ENCODE data around the gene SLC13A4.

The SLC13A4 gene

GRCh38 chr7:135761751-135762488 is 33.9 kb upstream of the SLC13A4 start:
- TF ChIP-seq CTCF (IDR thresholded peaks at IDR 0.05; ENCODE audit: low read length, missing control alignments) = no peak
- peak; percentile 44 for DNase-seq (ENCODE audit: low read depth)
- no peak overlapping the region for H3K4me3 ChIP-seq (replicated peaks; ENCODE audit: low read depth, low read length)

- TF ChIP-seq CTCF (IDR thresholded peaks at IDR 0.05; ENCODE audit: low read length, missing control alignments) = no peak
- no peak overlapping the region for H3K4me3 ChIP-seq (replicated peaks; ENCODE audit: low read depth, low read length)
- no peak for DNase-seq (ENCODE audit: low read depth)
Observed at GRCh38 chr7:135759532-135759931, 31.5 kb upstream of the SLC13A4 start.

GRCh38 chr7:135758531-135758932 is 30.5 kb upstream of the SLC13A4 start:
- TF ChIP-seq CTCF (IDR thresholded peaks at IDR 0.05; ENCODE audit: low read length, missing control alignments) = no peak
- DNase-seq (ENCODE audit: low read depth) = peak; percentile 77
- peak overlapping the region; percentile 43 for H3K4me3 ChIP-seq (replicated peaks; ENCODE audit: low read depth, low read length)

- TF ChIP-seq CTCF (IDR thresholded peaks at IDR 0.05; ENCODE audit: low read length, missing control alignments) = no peak
- H3K4me3 ChIP-seq (replicated peaks; ENCODE audit: low read depth, low read length) = peak overlapping the region; percentile 43
- peak; percentile 91 for DNase-seq (ENCODE audit: low read depth)
Observed at GRCh38 chr7:135757719-135758411, 29.9 kb upstream of the SLC13A4 start.

- H3K4me3 ChIP-seq (replicated peaks; ENCODE audit: low read depth, low read length) = no peak overlapping the region
- DNase-seq (ENCODE audit: low read depth) = no peak
- TF ChIP-seq CTCF (IDR thresholded peaks at IDR 0.05; ENCODE audit: low read length, missing control alignments) = no peak
Observed at GRCh38 chr7:135756191-135756590, 28.2 kb upstream of the SLC13A4 start.

GRCh38 chr7:135755351-135755753 is 27.4 kb upstream of the SLC13A4 start:
- no peak overlapping the region for H3K4me3 ChIP-seq (replicated peaks; ENCODE audit: low read depth, low read length)
- no peak for DNase-seq (ENCODE audit: low read depth)
- TF ChIP-seq CTCF (IDR thresholded peaks at IDR 0.05; ENCODE audit: low read length, missing control alignments) = no peak
